Tibial nerve (tissue), 4 donors: ENCODE measurements around the gene GSTM3.

Experiments
- CTCF ChIP-seq, 5 experiments: fragments of 200-600 bp in 3 of 5; fragments of 450-650 bp in 2 of 5; sonication (generic) in 3 of 5; IDR thresholded peaks; one replicate each; pipeline ENCODE4 v1.5.1; 2016 to 2019; ENCODE audit warnings: antibody characterized with exemption in 5 of 5, mild to moderate bottlenecking in 3 of 5, moderate library complexity in 2 of 5
- EP300 ChIP-seq, 2 donors: sonication (generic); formaldehyde crosslinking; IDR thresholded peaks; one replicate each; pipeline ENCODE4 v1.6.1; 2017; ENCODE audit warnings: antibody characterized with exemption in 2 of 2, mild to moderate bottlenecking in 1 of 2
- POLR2A ChIP-seq, 2 donors: fragments of 450-650 bp; IDR thresholded peaks; one replicate each; pipeline ENCODE4 v1.6.1; 2017; ENCODE audit warnings: antibody characterized with exemption in 2 of 2, mild to moderate bottlenecking in 2 of 2, moderate library complexity in 2 of 2

- no peak for TF ChIP-seq CTCF (IDR thresholded peaks at IDR 0.05)
- no peak for TF ChIP-seq POLR2A (IDR thresholded peaks at IDR 0.05)
- no peak for TF ChIP-seq EP300 (IDR thresholded peaks at IDR 0.05)
Measured at GRCh38 chr1:109784551-109785252, 43.9 kb upstream of the GSTM3 start.
